Islet precursor cell (in vitro differentiated cells): ENCODE measurements around the gene DAB2IP.
"Not testable (repeated sequence)": the region's sequence is repeated elsewhere in the genome, so short reads cannot be mapped to it uniquely, and the experiment has no call there.

Experiments
- DNase-seq: peaks from one replicate; pipeline ENCODE4 v3.0.0-alpha.2; 2018

DAB2IP gene

DNA sequence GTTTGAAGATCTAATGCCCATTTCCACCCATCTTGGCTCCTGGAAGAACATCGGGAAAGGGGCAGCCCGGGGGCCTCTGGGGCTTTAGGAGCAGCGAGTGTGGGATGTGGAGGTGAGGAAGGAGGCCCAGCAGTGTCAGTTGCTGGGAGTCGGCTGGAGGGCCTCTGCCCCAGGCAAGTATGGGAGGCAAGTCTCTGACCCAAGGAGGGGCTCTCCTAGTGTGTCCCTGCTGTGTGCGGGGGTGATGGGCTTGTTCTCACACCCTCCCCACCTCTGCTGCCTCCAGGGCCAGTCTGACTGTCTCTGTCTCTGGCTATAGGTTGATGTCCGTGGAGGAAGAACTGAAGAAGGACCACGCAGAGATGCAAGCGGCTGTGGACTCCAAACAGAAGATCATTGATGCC lies 129.7 kb downstream of the DAB2IP start:
- DNase-seq: no peak

DNA sequence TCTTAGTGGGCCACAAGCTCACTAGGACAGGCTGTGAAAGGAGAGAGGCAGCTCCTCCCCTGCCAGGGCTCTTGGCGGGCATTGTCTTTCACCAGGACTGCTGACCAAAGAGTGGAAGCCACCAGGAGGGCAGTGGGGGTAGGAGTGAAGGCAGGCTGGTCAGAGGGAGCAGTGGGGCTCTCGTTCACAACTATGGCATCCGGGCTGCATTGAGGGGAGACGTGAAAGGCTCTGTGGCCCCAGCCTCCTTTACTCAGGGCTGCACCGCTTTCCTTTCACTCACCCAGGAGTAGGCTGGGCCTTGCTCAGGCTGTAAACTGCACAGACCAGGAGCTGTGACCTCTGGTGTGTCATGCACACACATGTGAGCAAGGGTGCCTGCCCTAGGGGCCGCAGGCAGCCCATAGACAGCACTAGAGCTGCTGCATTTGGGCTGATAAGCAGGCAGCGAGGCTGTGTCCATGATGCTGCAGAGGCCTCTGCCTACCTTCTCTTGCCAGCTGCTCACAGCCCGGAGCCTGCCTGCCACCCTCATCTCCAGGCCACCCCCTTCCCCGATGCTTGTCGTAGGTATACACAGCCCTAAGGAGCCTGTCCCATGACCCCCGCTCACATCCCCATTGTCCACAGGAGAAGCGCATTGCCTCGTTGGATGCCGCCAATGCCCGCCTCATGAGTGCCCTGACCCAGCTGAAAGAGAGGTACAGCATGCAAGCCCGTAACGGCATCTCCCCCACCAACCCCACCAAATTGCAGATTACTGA lies 130.4 kb downstream of the DAB2IP start:
- DNase-seq: peak; percentile 48

DNA sequence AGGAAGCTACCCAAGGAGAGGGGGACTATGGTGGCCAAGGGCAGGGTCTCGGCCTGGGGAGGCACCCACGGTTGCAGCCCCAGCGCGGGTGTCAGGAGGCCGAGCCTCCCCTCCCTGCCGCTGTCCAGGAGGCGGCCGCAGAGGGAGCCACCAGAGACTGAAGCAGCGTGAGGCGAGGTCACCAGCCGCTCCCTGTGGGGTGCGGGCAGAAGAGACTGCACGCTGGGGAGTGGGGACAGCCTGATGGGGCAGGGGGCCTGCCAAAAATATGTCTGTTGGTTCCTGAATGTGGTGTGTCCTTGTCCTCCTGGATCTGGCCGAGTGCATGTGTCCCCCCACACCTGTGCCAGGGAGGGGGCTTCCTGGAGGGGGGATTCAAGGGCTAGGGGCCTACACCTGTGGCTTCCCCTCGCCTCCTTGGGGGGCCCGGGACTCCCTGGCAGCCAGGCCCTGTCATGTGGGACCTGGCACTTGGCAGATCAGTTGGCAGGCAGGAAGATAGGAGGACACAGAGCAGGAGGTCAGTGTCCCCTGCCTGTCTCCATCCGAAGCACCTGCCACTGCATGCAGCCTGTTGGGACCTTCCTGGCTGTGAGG lies 131.2 kb downstream of the DAB2IP start:
- DNase-seq: peak; percentile 49

DNA sequence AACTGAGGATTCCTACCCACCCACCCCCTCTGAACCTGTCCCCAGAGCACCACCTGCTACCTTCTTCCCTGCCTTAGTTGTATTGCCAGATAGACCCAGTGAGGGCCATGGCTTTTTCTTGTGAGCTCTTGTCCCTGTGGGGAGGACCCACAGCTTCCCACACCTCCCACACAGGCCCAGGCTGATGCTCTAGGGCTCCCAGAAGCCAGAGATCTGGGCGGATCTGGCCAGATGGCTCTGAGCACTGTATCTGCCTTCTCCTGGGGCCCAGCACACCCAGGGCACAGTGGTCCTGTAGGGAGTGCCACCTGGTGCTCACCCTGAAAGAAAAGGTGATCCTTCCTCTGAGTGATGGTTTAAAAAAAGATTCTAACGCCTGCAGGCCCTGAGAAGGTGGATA lies 131.7 kb downstream of the DAB2IP start:
- DNase-seq: peak; percentile 50

DNA sequence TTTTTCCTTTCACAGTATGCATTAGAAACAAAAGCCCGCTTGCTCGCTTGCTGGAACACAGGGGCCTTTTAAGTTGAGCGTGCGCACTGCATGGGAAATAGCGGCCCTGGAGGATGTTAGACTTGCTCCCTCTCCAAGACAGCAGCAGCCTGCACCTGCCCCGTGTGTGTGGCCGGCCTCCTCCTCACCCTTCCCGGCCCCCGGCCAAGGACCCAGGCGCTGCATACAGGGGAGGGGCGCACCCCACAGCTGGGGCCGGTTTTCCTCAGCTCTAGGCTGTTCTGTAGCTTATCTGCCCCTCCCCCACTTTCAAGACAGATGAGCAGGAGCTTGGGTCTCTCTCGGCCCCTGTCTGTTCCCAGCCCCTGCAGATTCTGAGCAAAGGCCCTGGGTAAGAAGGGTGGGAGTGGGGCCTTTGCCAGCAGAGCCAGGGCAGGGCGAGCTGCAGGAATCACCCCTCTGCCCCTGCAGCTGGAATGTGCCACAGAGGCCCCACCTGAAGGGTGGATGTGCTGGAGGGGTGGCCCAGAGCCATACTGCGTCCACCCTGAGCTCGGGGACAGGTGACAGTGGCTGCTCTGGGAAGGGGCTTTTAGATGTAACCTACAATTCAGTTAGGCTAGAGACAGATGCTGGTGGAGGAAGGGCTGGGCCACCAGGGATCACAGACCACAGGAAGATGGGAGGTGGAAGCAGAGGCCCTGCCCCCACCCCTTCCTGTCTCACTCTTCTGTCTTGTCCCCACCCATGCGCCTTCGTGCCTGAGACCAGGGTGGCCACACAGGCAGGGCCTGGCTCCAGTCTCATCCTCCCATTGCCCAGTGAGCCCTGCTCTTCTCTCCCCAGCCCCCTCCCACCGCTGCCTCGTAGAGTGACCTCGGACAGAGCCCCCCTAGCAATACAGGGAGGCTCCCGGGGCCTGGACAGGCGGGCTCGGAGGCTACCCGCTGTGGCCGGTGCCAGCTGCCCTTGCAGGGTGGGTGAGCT lies 132.4 kb downstream of the DAB2IP start:
- DNase-seq: peak; percentile 60

DNA sequence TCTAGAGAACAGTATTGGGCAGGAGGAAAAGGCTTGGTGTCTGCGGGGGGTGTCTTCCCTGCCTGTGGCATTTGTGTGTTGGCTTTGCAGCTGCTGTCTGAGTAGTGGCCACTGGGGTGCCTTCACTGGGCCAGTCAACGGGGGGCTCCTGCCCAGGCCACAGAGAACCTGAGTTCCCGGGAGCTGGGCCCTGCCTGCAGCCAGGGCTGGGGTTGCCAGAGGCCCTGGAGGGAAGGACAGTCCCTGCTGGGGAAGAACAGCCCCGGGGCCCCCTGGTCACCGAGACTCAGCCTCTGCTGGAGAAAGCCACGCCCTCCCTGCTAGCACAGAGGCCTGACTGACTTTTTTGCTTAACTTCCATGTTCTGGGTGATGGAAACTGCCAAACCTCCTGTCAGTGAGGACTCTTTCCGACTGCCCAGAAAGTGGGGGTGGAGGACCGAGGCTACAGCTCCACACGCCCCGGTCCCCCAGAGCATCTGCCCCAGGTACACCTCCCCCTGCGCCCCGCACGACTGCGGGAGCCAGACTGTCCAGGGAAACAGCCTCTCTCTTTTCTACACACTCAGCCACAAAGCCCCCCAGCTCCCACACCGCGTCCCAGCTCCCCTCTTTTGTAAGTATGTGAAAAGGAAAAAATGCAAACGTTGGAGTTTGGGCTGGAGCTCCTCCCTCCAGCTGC lies 133.4 kb downstream of the DAB2IP start:
- DNase-seq: peak; percentile 65

DNA sequence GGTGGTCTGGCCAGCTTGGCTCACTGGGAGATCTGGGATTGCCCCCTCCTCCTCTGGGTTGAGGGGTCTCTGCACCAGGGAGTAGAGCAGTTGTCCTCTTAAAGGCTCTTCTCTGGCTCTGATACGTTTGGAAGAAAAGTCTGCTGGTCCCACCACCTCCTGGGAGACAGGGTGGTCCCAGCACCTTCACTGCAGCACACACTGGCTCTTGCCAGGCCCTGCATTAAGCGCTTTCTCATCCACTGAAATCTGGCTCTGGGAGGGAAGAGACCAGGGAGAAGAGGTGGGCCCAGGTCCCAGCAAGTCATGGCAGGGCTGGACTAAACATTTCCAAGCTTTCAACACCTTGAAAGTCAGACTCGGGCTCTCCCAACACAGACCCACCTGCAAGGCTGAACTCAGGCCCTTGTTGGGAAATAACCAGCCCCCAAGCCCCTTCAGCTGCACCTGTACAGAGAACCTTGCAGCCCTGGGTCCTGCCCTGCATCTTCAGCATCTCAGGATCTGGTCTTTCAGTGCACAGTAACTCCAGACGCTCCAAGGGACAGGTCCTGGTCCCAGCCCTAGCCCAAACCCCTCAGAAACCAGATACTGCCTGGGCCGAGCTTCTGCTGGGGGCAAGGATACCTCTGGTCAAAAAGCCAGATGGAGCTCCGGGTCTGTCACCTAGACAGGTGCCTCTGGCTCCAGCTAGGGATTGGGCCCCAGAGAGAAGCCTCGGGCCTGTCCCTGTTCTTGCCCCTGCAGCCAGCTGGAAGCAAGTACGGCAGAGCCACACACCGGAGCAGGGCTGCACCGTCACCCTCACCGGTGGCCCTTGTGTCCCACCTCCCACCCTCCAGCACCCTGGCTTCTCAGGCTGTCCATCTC lies 134.5 kb downstream of the DAB2IP start:
- peak; percentile 51 for DNase-seq

DNA sequence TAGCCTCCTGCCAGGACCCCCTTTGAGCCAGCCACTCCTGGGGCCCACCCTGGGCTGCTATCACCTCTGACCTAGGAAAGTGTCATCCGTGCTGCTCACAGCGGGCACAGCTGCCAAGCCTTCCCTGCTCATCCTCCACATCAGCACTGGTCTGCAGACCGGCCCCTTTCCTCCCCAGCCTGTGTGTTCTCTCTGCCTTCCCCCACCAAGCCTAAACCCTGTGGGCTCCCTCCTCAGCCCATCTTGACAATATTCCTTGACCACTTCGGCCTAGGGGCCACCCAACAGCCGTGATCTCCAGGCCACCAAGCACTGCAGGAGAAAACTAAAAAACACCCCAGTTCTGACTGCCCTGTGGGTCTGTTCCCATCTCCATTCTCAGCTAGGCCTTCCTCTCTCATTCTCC lies 135.1 kb downstream of the DAB2IP start:
- DNase-seq: no peak

DNA sequence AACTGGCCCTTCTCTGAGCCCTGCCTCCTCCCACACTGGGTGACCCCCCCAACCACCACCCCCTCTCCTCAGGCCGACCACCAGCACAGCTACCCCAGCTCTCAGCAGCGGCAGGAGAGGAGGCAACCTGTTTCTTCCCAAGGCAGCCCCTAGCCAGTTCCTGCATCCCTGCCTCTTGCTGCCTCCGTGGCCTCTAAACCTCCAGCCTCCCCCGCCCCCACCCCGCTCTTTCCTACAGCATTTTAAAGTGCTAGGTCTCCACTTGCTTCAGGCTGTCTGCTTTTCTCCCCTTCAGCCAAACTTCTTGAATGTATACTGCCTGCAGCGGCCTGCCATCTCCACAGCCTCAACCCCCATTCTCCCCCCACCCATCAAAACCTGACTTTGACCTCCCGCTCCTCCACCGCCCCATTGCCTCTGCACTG lies 135.6 kb downstream of the DAB2IP start:
- peak; percentile 48 for DNase-seq

DNA sequence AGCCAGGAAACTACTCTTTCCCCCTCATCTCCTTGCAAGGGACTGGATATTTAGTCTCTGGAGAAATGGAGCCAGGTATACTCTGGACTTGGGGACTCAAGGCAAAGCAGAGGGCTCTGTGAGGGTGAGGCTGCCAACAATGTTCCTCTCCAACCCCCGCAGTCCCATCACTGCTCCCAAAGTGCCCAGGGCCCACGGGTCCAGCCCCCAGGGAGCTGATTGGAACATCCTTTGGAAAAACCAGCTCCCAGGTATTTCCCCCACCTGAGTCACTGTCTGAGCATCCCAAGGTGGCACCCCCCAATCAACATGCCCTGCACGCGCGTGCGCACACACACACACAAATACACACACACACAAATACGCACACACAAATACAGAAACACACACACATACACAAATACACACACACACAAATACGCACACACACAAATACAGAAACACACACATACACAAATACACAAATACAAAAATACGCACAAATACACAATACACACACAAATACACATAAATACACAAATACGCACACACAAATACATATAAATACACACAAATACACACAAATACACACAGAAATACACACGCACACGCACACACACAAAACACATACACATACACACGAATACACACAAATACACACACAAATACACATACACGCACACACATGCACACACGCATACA lies 137.4 kb downstream of the DAB2IP start:
- DNase-seq: peak; percentile 64

DNA sequence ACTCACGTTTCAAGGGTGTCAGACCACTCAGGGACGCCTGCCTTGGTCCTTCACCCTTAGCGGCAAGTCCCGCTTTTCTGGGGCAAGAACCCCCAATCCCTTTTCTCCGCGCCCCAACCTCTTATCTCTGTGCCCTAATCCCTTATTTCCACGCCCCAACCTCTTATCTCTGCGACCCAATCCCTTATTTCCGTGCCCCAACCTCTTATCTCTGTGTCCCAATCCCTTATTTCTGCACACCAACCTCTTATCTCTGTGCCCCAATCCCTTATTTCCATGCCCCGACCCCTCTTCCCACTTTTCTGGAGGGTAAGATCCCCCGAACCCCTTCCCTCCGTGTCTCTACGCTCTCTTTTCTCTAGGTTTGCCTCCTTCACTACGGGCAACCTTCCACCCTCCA lies 139.4 kb downstream of the DAB2IP start:
- no peak for DNase-seq

DNA sequence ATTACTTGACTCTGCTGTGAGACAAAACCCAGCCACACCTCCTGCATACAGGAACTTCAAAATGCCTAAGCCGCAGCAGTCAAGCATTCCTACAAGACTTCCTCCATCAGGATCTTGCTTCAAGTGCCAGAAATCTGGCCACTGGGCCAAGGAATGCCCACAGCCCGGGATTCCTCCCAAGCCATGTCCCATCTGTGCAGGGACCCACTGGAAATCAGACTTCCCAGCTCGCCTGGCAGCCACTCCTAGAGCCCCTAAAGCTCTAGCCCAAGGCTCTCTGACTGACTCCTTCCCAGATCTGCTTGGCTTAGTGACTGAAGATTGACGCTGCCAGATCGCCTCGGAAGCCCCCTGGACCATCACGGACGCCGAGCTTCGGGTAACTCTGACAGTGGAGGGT lies 141.0 kb downstream of the DAB2IP start:
- not testable (repeated sequence) for DNase-seq

DNA sequence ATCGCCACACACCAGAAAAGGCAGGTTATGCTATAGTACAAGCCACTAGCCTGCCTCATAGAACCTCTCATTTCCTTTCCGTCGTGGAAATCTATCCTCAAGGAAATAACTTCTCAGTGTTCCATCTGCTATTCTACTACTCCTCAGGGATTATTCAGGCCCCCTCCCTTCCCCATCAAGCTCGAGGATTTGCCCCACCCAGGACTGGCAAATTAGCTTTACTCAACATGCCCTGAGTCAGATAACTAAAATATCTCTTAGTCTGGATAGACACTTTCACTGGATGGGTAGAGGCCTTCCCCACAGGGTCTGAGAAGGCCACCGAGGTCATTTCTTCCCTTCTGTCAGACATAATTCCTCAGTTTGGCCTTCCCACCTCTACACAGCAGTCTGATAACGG lies 142.9 kb downstream of the DAB2IP start:
- DNase-seq: not testable (repeated sequence)

DNA sequence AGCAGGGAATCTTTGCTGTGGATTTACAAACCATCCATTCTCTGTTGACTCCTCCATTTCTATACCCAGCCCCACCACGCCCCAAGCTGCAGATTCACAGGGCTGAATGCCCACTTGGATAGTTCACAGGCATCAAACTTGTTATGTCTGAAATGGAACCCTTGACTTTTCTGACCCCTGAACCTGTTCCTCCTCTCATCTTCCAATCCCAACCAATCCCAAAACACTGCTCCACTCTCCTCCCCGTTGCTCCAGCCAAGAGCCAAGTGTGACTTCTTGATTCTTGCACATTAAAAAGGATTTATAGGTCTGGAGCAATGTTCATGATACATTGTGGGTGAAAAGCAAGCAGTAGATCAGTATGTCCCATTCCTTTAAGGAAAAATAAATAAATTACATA lies 145.6 kb downstream of the DAB2IP start:
- DNase-seq: no peak

DNA sequence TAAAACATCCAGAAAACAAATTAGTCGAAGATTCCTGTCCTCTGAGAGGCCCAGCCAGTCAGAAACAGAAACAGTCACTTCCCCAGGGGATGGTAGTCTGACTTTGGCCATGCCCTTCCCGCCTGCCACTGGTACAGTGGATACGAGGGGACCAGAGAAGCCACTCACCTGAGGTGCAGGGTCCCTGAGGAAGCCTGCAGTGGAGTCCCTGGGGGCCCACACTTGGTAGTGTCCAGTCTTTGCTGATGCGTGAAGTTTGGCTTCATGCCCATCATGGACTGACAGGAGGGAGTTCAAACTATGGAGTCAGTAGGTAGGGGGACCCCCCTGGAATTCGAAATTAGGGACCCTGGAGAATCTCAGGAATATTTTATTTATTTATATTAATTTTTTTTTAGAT lies 147.5 kb downstream of the DAB2IP start:
- peak; percentile 46 for DNase-seq

DNA sequence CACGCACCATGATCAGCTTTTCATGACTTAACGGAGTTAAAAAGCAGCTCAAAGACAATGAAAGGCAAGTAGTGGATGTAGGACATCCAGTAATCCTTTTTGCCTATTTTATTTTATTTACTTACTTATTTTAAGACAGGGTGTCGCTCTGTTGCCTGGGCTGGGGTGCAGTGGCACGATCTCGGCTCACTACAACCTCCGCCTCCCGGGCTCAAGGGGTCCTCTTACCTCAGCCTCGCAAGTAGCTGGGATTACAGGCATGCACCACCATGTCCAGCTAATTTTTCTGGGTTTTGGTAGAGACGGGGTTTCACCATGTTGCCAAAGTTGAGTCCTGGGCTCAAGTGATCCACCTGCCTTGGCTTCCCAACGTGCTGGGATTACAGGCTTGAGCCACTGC lies 148.9 kb downstream of the DAB2IP start:
- no peak for DNase-seq

DNA sequence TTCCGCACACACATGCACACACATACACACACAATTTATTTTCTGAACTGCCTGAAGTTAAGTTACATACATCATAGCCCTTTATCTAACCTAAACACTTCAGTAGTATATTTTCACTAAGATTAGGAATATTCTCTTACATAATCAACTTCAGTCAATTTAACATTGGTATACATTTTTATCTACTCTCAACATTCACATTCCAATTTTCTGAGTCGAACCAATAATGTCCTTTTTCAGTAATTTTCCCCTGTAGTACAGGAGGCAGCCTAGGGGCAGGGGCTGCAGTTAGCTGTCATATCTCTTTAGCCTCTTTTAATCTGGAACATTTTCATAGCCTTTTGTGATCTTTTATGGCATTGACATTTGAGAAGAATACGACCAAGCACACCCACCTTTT lies 150.1 kb downstream of the DAB2IP start:
- DNase-seq: no peak

DNA sequence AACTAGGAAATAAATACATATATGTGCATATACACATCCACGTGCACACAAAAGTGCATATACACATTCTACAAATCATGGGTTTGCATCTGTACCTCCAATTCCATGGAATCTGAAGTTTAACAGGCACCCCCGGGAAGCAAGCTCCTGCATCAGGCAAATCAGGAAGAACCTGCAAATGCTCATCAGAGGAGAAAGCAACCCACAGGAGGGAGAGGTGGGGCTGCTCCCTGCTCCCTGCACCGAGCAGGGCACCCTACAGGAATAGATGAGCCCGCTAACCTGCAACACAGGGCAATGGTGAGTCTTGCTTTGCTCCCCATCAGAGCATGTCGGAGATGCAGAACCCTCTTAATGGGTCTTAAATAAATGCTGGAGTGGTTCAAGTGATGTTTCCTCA lies 151.3 kb downstream of the DAB2IP start:
- DNase-seq: no peak

DNA sequence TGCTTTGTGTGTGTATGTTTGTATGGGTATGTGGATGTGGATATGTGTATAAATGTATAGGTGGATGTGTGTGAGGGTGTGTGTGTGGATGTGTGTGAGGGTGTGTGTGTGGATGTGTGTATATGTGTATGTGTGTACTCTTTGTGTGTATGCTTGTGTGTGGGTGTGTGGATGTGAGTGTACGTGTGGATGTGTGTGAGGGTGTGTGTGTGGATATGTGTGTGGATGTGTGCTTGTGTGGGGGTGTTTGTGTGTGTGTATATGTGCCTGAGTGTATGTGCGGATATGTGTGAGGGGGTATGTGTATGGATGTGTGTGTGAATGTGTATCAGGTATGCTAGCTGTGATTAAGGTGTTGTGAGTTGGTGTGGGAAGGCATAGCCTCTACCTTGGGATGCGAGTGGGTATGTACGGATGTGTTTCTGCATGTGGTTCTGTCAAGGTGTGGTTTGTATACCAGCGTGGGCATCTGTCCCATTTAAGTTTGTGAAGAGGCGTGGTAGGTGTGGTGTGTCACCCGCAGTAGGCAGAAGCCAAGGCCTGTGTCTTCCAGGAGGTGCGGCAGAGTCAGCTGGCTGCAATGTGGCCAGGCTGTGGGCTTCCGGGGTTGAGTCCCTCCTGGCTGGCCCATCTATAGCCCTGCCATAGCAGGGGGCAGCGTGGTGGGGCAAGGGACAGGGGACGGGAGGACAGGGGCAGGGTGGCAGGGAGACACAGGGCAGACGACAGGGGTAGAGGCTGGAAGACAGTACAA lies 155.8 kb downstream of the DAB2IP start:
- DNase-seq: no peak

DNA sequence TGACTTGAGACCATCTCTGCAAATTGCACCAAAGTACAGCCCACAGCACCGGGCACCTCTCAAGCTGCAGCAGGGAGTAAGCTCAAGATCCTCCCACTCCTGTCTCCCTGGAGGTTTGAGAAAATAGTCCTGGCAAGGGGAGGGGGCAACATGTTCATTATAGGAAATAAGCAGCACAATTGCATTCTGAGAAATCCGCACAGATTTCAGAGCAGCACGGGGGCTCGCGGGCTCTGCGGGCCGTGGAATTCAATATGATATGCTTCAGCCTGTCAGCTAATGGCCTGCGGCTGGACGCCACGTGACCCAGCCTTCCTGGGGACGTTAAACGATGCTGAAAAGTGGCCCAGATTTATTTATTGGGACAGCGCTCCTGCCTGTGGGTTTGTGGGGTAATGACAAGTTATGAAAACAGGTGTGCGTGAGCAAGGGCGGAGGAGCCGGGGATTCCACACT lies 156.4 kb downstream of the DAB2IP start:
- DNase-seq: no peak
